Measurements from ENCODE around the gene STRIP2. TPM values are rescaled to one million over a fixed set of nuclear protein-coding genes. Genes with fewer than 3 reads are reported as not detected.

STRIP2 gene
- total and polyA plus RNA-seq, 2 of the 13 experiments (the other 11 are each of a cell fraction or from before 2014, with no cell fraction given): 3.9 to 8.2 TPM

- TF ChIP-seq, protein P1, sequence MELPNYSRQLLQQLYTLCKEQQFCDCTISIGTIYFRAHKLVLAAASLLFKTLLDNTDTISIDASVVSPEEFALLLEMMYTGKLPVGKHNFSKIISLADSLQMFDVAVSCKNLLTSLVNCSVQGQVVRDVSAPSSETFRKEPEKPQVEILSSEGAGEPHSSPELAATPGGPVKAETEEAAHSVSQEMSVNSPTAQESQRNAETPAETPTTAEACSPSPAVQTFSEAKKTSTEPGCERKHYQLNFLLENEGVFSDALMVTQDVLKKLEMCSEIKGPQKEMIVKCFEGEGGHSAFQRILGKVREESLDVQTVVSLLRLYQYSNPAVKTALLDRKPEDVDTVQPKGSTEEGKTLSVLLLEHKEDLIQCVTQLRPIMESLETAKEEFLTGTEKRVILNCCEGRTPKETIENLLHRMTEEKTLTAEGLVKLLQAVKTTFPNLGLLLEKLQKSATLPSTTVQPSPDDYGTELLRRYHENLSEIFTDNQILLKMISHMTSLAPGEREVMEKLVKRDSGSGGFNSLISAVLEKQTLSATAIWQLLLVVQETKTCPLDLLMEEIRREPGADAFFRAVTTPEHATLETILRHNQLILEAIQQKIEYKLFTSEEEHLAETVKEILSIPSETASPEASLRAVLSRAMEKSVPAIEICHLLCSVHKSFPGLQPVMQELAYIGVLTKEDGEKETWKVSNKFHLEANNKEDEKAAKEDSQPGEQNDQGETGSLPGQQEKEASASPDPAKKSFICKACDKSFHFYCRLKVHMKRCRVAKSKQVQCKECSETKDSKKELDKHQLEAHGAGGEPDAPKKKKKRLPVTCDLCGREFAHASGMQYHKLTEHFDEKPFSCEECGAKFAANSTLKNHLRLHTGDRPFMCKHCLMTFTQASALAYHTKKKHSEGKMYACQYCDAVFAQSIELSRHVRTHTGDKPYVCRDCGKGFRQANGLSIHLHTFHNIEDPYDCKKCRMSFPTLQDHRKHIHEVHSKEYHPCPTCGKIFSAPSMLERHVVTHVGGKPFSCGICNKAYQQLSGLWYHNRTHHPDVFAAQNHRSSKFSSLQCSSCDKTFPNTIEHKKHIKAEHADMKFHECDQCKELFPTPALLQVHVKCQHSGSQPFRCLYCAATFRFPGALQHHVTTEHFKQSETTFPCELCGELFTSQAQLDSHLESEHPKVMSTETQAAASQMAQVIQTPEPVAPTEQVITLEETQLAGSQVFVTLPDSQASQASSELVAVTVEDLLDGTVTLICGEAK (IDR thresholded peaks at IDR 0.05): no peak
- TF ChIP-seq, protein P1 (CRISPR knock-in tag; IDR thresholded peaks at IDR 0.05): no peak
- TF ChIP-seq ELF4 (CRISPR knock-in tag; IDR thresholded peaks at IDR 0.05; ENCODE audit: borderline replicate concordance) (no peak), LRRFIP1 (CRISPR knock-in tag; conservative IDR thresholded peaks at IDR 0.05) (no peak), ZNF768 (CRISPR knock-in tag; IDR thresholded peaks at IDR 0.05) (no peak), HOXA7 (CRISPR knock-in tag; IDR thresholded peaks at IDR 0.05) (no peak), FOSL2 (CRISPR knock-in tag; IDR thresholded peaks at IDR 0.05) (no peak), ZEB1 (IDR thresholded peaks at IDR 0.05; ENCODE audit: insufficient replicate concordance, low read depth) (no peak), GMEB1 (CRISPR knock-in tag; IDR thresholded peaks at IDR 0.05; ENCODE audit: borderline replicate concordance) (no peak)
- TF ChIP-seq, protein P2, sequence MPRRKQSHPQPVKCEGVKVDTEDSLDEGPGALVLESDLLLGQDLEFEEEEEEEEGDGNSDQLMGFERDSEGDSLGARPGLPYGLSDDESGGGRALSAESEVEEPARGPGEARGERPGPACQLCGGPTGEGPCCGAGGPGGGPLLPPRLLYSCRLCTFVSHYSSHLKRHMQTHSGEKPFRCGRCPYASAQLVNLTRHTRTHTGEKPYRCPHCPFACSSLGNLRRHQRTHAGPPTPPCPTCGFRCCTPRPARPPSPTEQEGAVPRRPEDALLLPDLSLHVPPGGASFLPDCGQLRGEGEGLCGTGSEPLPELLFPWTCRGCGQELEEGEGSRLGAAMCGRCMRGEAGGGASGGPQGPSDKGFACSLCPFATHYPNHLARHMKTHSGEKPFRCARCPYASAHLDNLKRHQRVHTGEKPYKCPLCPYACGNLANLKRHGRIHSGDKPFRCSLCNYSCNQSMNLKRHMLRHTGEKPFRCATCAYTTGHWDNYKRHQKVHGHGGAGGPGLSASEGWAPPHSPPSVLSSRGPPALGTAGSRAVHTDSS (CRISPR knock-in tag; conservative IDR thresholded peaks at IDR 0.05): no peak
These were observed 79.3 kb downstream of the STRIP2 start (continued) for GRCh38 chr7:129513546-129513945.
